ENCODE measurements around the gene LIN52. TPM values are rescaled to one million over a fixed set of nuclear protein-coding genes. Genes with fewer than 3 reads are reported as not detected.
A peak's percentile ranks its signal among the peaks of the same experiment; 100 is the strongest.

LIN52 gene
- total RNA-seq, 1 donor from 2014 or later, result 8.7 TPM

GRCh38 chr14:74205882-74206281, 121.1 kb downstream of the LIN52 start:
- no peak for ATAC-seq
- Histone ChIP-seq H3K27ac (no peak overlapping the region), H3K4me3 (no peak overlapping the region), H3K36me3 (no peaks in the 10 kb centered on the region), H3K9me3 (no peaks in the 10 kb centered on the region), H3K4me1 (no peaks in the 10 kb centered on the region), H3K27me3 (no peaks in the 10 kb centered on the region)
- no peak for TF ChIP-seq CTCF (IDR thresholded peaks at IDR 0.05)
- no peak for DNase-seq
- intact Hi-C loops (cut with DNase I), result no loop called here

- Histone ChIP-seq H3K36me3 (no peaks in the 10 kb centered on the region), H3K9me3 (no peaks in the 10 kb centered on the region)
These were observed 123.2 kb downstream of the LIN52 start for GRCh38 chr14:74207943-74208342.

GRCh38 chr14:74208642-74209041, 123.9 kb downstream of the LIN52 start:
- no peaks in the 10 kb centered on the region for H3K27me3 ChIP-seq
- intact Hi-C loops (cut with DNase I), result no loop called here
- TF ChIP-seq CTCF (IDR thresholded peaks at IDR 0.05), result no peak
- no peak overlapping the region for H3K27ac ChIP-seq
- ATAC-seq, result no peak
- no peaks in the 10 kb centered on the region for H3K36me3 ChIP-seq
- no peak for DNase-seq
- no peaks in the 10 kb centered on the region for H3K4me1 ChIP-seq
- H3K4me3 ChIP-seq, result no peak overlapping the region
- H3K9me3 ChIP-seq, result no peaks in the 10 kb centered on the region

More at GRCh38 chr14:74207943-74208342, 123.2 kb downstream of the LIN52 start:
- no peak for TF ChIP-seq CTCF (IDR thresholded peaks at IDR 0.05)
- Histone ChIP-seq H3K4me1 (no peaks in the 10 kb centered on the region), H3K27me3 (no peaks in the 10 kb centered on the region), H3K4me3 (no peak overlapping the region), H3K27ac (no peak overlapping the region)
- DNase-seq, result no peak
- no peak for ATAC-seq
- intact Hi-C loops (cut with DNase I), result no loop called here

- no peaks in the 10 kb centered on the region for H3K36me3 ChIP-seq
- intact Hi-C loops (cut with DNase I), result no loop called here
- ATAC-seq, result peak; percentile 27
These were observed 127.3 kb downstream of the LIN52 start for GRCh38 chr14:74211945-74212580.

GRCh38 chr14:74213907-74214803, 129.4 kb downstream of the LIN52 start:
- Histone ChIP-seq H3K27me3 (peaks cover 23% of the 10 kb centered on the region), H3K9me3 (no peaks in the 10 kb centered on the region), H3K4me3 (no peak overlapping the region), H3K4me1 (peaks cover 8% of the 10 kb centered on the region), H3K27ac (no peak overlapping the region), H3K36me3 (no peaks in the 10 kb centered on the region)
- DNase-seq, result no peak
- no peak for ATAC-seq
- intact Hi-C loops (cut with DNase I), result no loop called here
- TF ChIP-seq CTCF (IDR thresholded peaks at IDR 0.05), result no peak

More at GRCh38 chr14:74211945-74212580, 127.3 kb downstream of the LIN52 start:
- Histone ChIP-seq H3K4me3 (no peak overlapping the region), H3K4me1 (no peaks in the 10 kb centered on the region), H3K27ac (no peak overlapping the region), H3K27me3 (peaks cover 8% of the 10 kb centered on the region), H3K9me3 (no peaks in the 10 kb centered on the region)
- no peak for TF ChIP-seq CTCF (IDR thresholded peaks at IDR 0.05)
- no peak for DNase-seq

Data from upper lobe of right lung (tissue), 1 donor.